Measurements from ENCODE around the gene HDAC9. TPM values are rescaled to one million over a fixed set of nuclear protein-coding genes. Genes with fewer than 3 reads are reported as not detected.
A peak's percentile ranks its signal among the peaks of the same experiment; 100 is the strongest.

HDAC9 gene
- total RNA-seq, 1 experiment from 2014 or later = 14.7 TPM

DNA sequence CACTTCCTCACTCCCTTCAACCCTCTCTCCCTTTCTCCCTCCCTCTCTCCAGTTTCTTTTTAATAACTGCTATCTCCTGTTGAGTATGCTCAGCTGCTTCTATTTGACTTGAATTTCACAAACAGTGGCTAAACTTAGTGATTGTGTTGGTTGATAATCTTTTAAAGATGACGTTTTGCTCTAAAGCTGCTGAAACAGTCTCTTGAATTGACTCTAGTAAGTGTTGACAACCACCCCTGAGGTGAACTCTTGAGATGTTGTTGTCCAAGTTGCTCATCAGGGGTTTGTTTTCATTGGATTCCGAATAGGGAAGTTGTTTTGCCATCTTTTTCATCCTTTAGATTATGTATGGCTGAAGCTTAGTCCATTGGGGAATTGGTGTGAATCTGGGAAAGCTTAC, 445.7 kb downstream of the HDAC9 start:
- no peaks in the 10 kb centered on the region for H3K9me3 ChIP-seq (ENCODE audit: insufficient read depth, low read depth)
- intact Hi-C loops (cut with micrococcal nuclease; ENCODE audit: unreplicated experiment) = no loop called here
- no peaks in the 10 kb centered on the region for H3K79me2 ChIP-seq (ENCODE audit: low read depth)
- TF ChIP-seq, protein P1, sequence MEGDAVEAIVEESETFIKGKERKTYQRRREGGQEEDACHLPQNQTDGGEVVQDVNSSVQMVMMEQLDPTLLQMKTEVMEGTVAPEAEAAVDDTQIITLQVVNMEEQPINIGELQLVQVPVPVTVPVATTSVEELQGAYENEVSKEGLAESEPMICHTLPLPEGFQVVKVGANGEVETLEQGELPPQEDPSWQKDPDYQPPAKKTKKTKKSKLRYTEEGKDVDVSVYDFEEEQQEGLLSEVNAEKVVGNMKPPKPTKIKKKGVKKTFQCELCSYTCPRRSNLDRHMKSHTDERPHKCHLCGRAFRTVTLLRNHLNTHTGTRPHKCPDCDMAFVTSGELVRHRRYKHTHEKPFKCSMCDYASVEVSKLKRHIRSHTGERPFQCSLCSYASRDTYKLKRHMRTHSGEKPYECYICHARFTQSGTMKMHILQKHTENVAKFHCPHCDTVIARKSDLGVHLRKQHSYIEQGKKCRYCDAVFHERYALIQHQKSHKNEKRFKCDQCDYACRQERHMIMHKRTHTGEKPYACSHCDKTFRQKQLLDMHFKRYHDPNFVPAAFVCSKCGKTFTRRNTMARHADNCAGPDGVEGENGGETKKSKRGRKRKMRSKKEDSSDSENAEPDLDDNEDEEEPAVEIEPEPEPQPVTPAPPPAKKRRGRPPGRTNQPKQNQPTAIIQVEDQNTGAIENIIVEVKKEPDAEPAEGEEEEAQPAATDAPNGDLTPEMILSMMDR (conservative IDR thresholded peaks at IDR 0.05) = no peak
- no peak for TF ChIP-seq EZH2 (IDR thresholded peaks at IDR 0.05; ENCODE audit: low read depth)
- no peak overlapping the region for H3K27ac ChIP-seq
- H3K4me3 ChIP-seq = no peak overlapping the region
- ChIA-PET CTCF (no interaction called here), POLR2A (ENCODE audit: unreplicated experiment) (no interaction called here)
- H3K4me1 ChIP-seq (replicated peaks; ENCODE audit: insufficient read depth) = no peaks in the 10 kb centered on the region
- no peaks in the 10 kb centered on the region for H3F3A ChIP-seq (ENCODE audit: insufficient read depth, low read depth)
- no peaks in the 10 kb centered on the region for H4K20me1 ChIP-seq (ENCODE audit: insufficient read depth)
- H2AFZ ChIP-seq = peak overlapping the region; percentile 67
- no peak for DNase-seq
- no TSS peak for BruUV-seq (replicated peaks)
- H3K4me2 ChIP-seq = no peak overlapping the region
- H3K36me3 ChIP-seq (ENCODE audit: low read depth) = no peaks in the 10 kb centered on the region
- H3K9me2 ChIP-seq (ENCODE audit: insufficient read depth) = peaks cover under 1% of the 10 kb centered on the region; the same call in 1 of the 2 replicates
- no peaks in the 10 kb centered on the region for H3K27me3 ChIP-seq (ENCODE audit: insufficient read depth, low read depth)

DNA sequence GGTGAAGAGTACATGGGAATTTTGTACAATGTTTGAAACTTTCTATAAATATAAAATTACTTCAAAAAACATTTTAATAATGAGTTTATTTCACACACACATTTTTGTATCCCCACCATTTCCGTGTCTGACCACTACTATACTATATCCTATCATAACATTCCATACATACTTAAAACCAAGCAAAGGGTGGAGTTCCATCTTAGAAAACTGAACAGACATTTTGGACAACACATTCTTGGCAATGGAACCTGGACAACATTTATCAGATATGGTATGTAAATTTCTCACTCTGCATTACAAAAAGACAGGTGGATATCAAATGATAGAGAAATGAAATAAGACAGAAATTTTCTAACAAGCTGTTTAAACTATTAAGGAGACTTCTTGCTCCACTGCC, 453.0 kb downstream of the HDAC9 start:
- BruUV-seq (replicated peaks) = no TSS peak
- Histone ChIP-seq H3F3A (ENCODE audit: insufficient read depth, low read depth) (no peaks in the 10 kb centered on the region), H3K36me3 (ENCODE audit: low read depth) (no peaks in the 10 kb centered on the region), H3K27me3 (ENCODE audit: insufficient read depth, low read depth) (no peaks in the 10 kb centered on the region), H3K4me1 (replicated peaks; ENCODE audit: insufficient read depth) (no peaks in the 10 kb centered on the region), H4K20me1 (ENCODE audit: insufficient read depth) (no peaks in the 10 kb centered on the region), H3K9me2 (ENCODE audit: insufficient read depth) (no peaks in the 10 kb centered on the region), H3K4me3 (no peak overlapping the region), H3K4me2 (no peak overlapping the region), H3K79me2 (ENCODE audit: low read depth) (no peaks in the 10 kb centered on the region), H2AFZ (no peak overlapping the region), H3K9me3 (ENCODE audit: insufficient read depth, low read depth) (no peaks in the 10 kb centered on the region), H3K27ac (no peak overlapping the region)
- ChIA-PET POLR2A (ENCODE audit: unreplicated experiment) (interaction anchor here (0.7 kb wide), 1 partner anchor 734 kb away, joined by 5 read pairs; no protein-coding TSS in a partner anchor), CTCF (no interaction called here)
- intact Hi-C loops (cut with micrococcal nuclease; ENCODE audit: unreplicated experiment) = no loop called here
- DNase-seq = no peak
- TF ChIP-seq, protein P1 (conservative IDR thresholded peaks at IDR 0.05) = no peak
- no peak for TF ChIP-seq EZH2 (IDR thresholded peaks at IDR 0.05; ENCODE audit: low read depth)

DNA sequence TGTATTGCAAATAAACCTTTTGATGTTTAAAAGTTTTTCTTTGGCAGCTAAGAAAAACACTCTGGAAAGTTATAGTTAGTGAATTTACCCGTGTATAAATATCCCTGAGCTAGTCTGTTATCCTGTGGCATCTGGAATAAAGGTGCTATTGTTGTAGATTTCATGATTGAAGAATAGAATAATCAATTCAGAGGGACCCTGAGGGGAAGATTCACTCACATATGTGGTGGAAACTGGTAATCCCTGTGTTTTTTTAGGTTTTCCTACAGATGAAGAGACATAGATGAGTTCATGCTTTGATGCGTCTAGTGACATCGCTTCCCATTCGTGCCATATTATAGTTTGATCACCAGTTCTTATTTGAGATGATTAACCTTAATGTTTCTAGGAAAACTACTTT, 457.3 kb downstream of the HDAC9 start:
- no peaks in the 10 kb centered on the region for H3K79me2 ChIP-seq (ENCODE audit: low read depth)
- BruUV-seq (replicated peaks) = no TSS peak
- no peak overlapping the region for H2AFZ ChIP-seq
- no peak overlapping the region for H3K4me3 ChIP-seq
- H3K27me3 ChIP-seq (ENCODE audit: insufficient read depth, low read depth) = no peaks in the 10 kb centered on the region
- no peak overlapping the region for H3K4me2 ChIP-seq
- no peak overlapping the region for H3K27ac ChIP-seq
- no peaks in the 10 kb centered on the region for H3K9me2 ChIP-seq (ENCODE audit: insufficient read depth)
- no peaks in the 10 kb centered on the region for H3K36me3 ChIP-seq (ENCODE audit: low read depth)
- DNase-seq = no peak
- no peaks in the 10 kb centered on the region for H3F3A ChIP-seq (ENCODE audit: insufficient read depth, low read depth)
- intact Hi-C loops (cut with micrococcal nuclease; ENCODE audit: unreplicated experiment) = no loop called here
- no peaks in the 10 kb centered on the region for H4K20me1 ChIP-seq (ENCODE audit: insufficient read depth)
- no peaks in the 10 kb centered on the region for H3K4me1 ChIP-seq (replicated peaks; ENCODE audit: insufficient read depth)
- TF ChIP-seq, protein P1 (conservative IDR thresholded peaks at IDR 0.05) = no peak
- TF ChIP-seq EZH2 (IDR thresholded peaks at IDR 0.05; ENCODE audit: low read depth) = no peak
- CTCF ChIA-PET = no interaction called here
- POLR2A ChIA-PET (ENCODE audit: unreplicated experiment) = no interaction called here
- no peaks in the 10 kb centered on the region for H3K9me3 ChIP-seq (ENCODE audit: insufficient read depth, low read depth)

Data from PC-9 (cell line).